Transverse colon (tissue), 4 donors: ENCODE data around the gene NPTX2. TPM values are rescaled to one million over a fixed set of nuclear protein-coding genes. Genes with fewer than 3 reads are reported as not detected.

Experiments
- DNase-seq: peaks from one replicate; pipeline ENCODE4 v3.0.0-alpha.2; 2019
- H3K27ac ChIP-seq, 4 donors: fragments of 200-600 bp; sonication (generic); 2 replicates each; pipeline ENCODE4 v1.5.1; 2016 to 2018; ENCODE audit warnings: inconsistent platforms in 4 of 4
- H3K27me3 ChIP-seq: fragments of 200-600 bp; sonication (generic); 2 replicates; pipeline ENCODE4 v1.5.1; 2017; ENCODE audit warnings: inconsistent platforms
- H3K36me3 ChIP-seq, 4 donors: fragments of 200-600 bp; sonication (generic); 2 replicates each; pipeline ENCODE4 v1.5.1; 2017 to 2019; ENCODE audit warnings: inconsistent platforms in 4 of 4
- H3K4me1 ChIP-seq, 4 donors: fragments of 200-600 bp; sonication (generic); 2 replicates each; pipeline ENCODE4 v1.5.1; 2017 to 2020; ENCODE audit warnings: inconsistent platforms in 4 of 4
- H3K4me3 ChIP-seq, 4 donors: fragments of 200-600 bp; sonication (generic); 1 replicate in 1 of 4; 2 replicates in 3 of 4; pipeline versions ENCODE4 v1.5.1 to v1.6.1; 2017 to 2019; ENCODE audit warnings: inconsistent platforms in 4 of 4
- H3K9me3 ChIP-seq, 2 donors: fragments of 200-600 bp; sonication (generic); 2 replicates each; pipeline ENCODE4 v1.5.1; 2017 to 2019; ENCODE audit warnings: inconsistent platforms in 2 of 2
- EP300 ChIP-seq: sonication (generic); formaldehyde crosslinking; IDR thresholded peaks from one replicate; pipeline ENCODE4 v1.6.1; 2017; ENCODE audit warnings: antibody characterized with exemption, low read depth
- POLR2A ChIP-seq: fragments of 450-650 bp; IDR thresholded peaks from one replicate; pipeline ENCODE4 v1.6.1; 2016; ENCODE audit warnings: antibody characterized with exemption, mild to moderate bottlenecking, moderate library complexity
- POLR2AphosphoS5 ChIP-seq, 3 donors: sonication (generic); formaldehyde crosslinking; IDR thresholded peaks; one replicate each; pipeline ENCODE4 v1.6.1; 2016; ENCODE audit warnings: antibody characterized with exemption in 3 of 3
- WGBS, 2 donors: methylation state at CpG; one replicate each; pipeline ENCODE4 v1.1.5; 2018; ENCODE audit warnings: low coverage in 1 of 2; 5-methylcytosine and 5-hydroxymethylcytosine counted together
- in situ Hi-C, 4 donors: fragments of 200-750 bp; cut with MboI; loops; one replicate each; pipeline versions ENCODE4 v1.15.0 to v1.15.1; 2017; ENCODE audit warnings: low sequenced_read_pairs in 3 of 4, low pct_ligation_motif_present in 1 of 4, low pct_unique_long_range_greater_than_20kb in 1 of 4
- intact Hi-C: fragments of 100-400 bp; cut with DNase I; formaldehyde crosslinking; loops from one replicate; pipeline ENCODE4 v1.15.1; 2023; ENCODE audit warnings: low total_unique reads
- total RNA-seq, 4 donors: library from RNA; depleted of rRNA; stranded (reverse); fragments of >200 nt; gene quantifications; one replicate each; pipeline ENCODE4 v1.1.0, GENCODE V29; 2016
- TF ChIP-seq, protein P1 (sequence below), 5 experiments: fragments of 200-600 bp in 3 of 5; fragments of 450-650 bp in 2 of 5; sonication (generic) in 3 of 5; IDR thresholded peaks; 1 replicate in 2 of 5; 2 replicates in 3 of 5; pipeline ENCODE4 v1.5.1; 2016 to 2017; ENCODE audit warnings: antibody characterized with exemption in 5 of 5, inconsistent platforms in 3 of 5, mild to moderate bottlenecking in 2 of 5, moderate library complexity in 1 of 5

Gene NPTX2
- total RNA-seq, 4 donors from 2014 or later: 3.4 to 11.5 (median 6.3) TPM

DNA sequence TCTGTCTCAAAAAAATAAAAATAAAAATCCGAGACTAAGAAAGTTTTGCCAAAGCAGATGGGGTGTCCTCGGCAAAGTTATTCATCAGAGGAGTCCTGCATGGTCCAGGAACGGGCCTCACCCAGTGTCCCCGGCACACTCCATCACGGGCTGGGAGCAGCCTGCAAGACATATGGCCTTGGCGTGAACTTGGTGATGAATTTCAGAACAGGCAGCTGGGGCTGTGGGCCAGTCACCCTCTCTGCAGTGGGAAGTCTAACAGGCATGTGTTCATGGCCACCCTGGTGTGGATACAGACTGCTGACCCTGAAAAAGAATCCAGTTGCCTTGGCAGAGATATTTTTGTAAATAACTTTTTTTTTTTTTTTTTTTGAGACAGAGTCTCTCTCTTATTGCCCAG lies 34.7 kb downstream of the NPTX2 start:
- intact Hi-C loops: no loop called here
- TF ChIP-seq POLR2A (no peak), POLR2AphosphoS5 (IDR thresholded peaks at IDR 0.05) (no peak), EP300 (no peak)

DNA sequence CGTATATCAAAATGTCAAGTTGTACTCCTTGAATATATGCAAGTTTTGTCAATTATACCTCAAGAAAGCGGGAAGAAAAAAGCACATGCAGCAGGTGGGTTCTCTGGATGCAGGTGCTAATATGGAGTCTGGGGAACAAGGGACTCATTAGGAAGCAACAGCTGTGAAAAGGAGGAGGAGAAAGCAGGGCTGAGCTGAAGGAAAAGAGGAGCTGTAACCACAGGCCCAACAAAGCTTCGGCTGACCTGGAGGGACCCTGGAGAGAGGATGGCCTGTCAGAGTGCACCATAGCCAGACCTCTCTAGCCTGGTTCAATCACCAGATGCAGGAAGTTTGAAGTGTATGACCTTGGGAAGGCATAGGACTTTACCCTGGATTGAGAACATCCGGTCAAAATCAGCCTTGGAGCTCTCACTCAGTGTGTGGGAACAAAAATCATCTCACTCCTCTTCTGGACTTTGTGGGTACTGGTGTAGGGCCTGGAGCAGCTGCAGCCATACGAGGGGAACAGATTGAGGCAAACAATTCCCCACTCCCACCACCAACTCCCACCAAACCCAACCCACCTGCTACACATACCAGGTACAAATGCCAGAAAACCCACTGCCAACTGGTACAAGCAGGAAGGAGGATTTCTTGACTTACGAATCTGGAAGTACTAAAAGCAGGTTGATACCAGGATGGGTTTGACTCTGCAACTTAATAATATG lies 36.7 kb downstream of the NPTX2 start:
- no peak for DNase-seq
- Histone ChIP-seq H3K36me3 (no peaks in the 10 kb centered on the region), H3K4me1 (no peaks in the 10 kb centered on the region), H3K4me3 (no peak overlapping the region), H3K9me3 (peaks cover 0 to 4% of the 10 kb centered on the region in 2 donors), H3K27me3 (no peaks in the 10 kb centered on the region), H3K27ac (no peak overlapping the region)
- intact Hi-C loops: no loop called here
- TF ChIP-seq POLR2A: no peak
- TF ChIP-seq, protein P1, sequence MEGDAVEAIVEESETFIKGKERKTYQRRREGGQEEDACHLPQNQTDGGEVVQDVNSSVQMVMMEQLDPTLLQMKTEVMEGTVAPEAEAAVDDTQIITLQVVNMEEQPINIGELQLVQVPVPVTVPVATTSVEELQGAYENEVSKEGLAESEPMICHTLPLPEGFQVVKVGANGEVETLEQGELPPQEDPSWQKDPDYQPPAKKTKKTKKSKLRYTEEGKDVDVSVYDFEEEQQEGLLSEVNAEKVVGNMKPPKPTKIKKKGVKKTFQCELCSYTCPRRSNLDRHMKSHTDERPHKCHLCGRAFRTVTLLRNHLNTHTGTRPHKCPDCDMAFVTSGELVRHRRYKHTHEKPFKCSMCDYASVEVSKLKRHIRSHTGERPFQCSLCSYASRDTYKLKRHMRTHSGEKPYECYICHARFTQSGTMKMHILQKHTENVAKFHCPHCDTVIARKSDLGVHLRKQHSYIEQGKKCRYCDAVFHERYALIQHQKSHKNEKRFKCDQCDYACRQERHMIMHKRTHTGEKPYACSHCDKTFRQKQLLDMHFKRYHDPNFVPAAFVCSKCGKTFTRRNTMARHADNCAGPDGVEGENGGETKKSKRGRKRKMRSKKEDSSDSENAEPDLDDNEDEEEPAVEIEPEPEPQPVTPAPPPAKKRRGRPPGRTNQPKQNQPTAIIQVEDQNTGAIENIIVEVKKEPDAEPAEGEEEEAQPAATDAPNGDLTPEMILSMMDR (IDR thresholded peaks at IDR 0.05): no peak
- TF ChIP-seq EP300: no peak
- TF ChIP-seq POLR2AphosphoS5 (IDR thresholded peaks at IDR 0.05): no peak
- WGBS, 2 donors: 74 to 91% methylated on average over 3 to 6 of the region's 6 CpGs
- in situ Hi-C loops: no loop called here

More for the DNA sequence above, 34.7 kb downstream of the NPTX2 start:
- Histone ChIP-seq H3K4me3 (no peak overlapping the region), H3K4me1 (no peaks in the 10 kb centered on the region), H3K36me3 (no peaks in the 10 kb centered on the region), H3K9me3 (peaks cover 0 to 4% of the 10 kb centered on the region in 2 donors), H3K27me3 (no peaks in the 10 kb centered on the region), H3K27ac (no peak overlapping the region)
- in situ Hi-C loops: no loop called here
- WGBS, 2 donors: 40 to 74% methylated on average over 1 to 6 of the region's 6 CpGs
- no peak for DNase-seq

DNA sequence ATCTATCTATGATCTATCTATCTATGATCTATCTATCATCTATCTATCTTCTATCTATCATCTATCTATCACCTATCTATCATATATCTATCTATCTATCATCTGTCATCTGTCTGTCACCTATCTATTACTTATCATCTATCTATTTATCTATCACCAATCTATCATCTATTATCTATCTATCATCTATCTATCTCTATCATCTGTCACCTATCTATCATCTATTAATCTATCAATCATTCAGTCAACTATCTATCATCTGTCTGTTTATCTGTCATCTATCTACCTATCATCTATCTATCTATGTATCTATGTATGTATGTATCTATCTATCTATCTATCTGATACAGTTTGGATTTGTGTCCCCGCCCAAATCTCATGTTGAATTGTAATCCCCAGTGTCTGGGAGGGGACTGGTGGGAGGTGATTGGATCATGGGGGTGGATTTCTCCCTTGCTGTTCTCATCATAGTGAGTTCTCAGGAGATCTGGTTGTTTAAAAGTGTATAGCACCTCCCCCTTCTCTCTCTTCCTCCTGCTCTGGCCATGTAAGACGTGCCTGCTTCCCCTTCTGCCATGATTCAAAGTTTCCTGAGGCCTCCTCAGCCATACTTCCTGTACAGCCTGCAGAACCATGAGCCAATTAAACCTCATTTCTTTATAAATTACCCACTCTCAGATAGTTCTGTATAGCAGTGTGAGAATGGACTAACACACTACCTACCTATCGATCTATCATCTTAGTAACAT lies 37.6 kb downstream of the NPTX2 start:
- Histone ChIP-seq H3K4me1 (no peaks in the 10 kb centered on the region), H3K36me3 (no peaks in the 10 kb centered on the region), H3K4me3 (no peak overlapping the region), H3K27ac (no peak overlapping the region), H3K27me3 (no peaks in the 10 kb centered on the region), H3K9me3 (no peaks in the 10 kb centered on the region)
- DNase-seq: no peak
- WGBS, 2 donors: 64 to 70% methylated on average over 3 of the region's 3 CpGs
- TF ChIP-seq, protein P1 (IDR thresholded peaks at IDR 0.05): no peak
- TF ChIP-seq POLR2AphosphoS5 (IDR thresholded peaks at IDR 0.05): no peak
- no peak for TF ChIP-seq EP300
- no peak for TF ChIP-seq POLR2A
- intact Hi-C loops (no loop called here), in situ Hi-C loops (no loop called here)

DNA sequence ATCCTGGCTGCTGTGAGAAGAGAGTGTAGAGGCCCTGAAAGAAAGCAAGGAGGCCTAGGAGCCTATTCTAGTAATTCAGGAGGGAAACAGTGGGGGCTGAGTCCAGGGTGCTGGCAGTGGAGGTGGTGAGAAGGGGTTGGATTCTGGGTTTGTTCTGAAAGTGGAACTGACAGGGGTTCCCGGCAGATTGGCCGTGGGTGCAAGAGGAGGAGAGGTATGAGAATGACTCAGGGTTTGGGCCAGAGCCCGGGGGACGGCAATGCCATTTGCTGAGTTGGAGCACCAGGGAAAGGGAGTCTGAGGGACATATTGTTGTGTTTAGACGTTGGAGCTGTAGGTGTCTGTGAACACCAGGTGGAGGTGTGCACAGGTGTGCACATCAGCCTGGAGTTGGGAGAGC lies 38.5 kb downstream of the NPTX2 start:
- no peaks in the 10 kb centered on the region for H3K9me3 ChIP-seq
- TF ChIP-seq POLR2A: no peak
- no peak for TF ChIP-seq POLR2AphosphoS5 (IDR thresholded peaks at IDR 0.05)
- TF ChIP-seq, protein P1 (IDR thresholded peaks at IDR 0.05): no peak
- no peak overlapping the region for H3K4me3 ChIP-seq
- intact Hi-C loops: no loop called here
- in situ Hi-C loops: no loop called here
- WGBS, 2 donors: 78 to 85% methylated on average over 5 of the region's 5 CpGs
- H3K36me3 ChIP-seq: no peaks in the 10 kb centered on the region
- H3K4me1 ChIP-seq: no peaks in the 10 kb centered on the region
- no peak overlapping the region for H3K27ac ChIP-seq
- no peak for DNase-seq
- no peaks in the 10 kb centered on the region for H3K27me3 ChIP-seq
